Osteocyte (in vitro differentiated cells): ENCODE results near the gene TMEM89. TPM values are rescaled to one million over a fixed set of nuclear protein-coding genes. Genes with fewer than 3 reads are reported as not detected.

ENCODE experiments used
- DNase-seq: peaks from one replicate; pipeline ENCODE4 v3.0.0; 2021; ENCODE audit warnings: mixed read lengths; ENCODE audit not compliant: unreplicated experiment; ENCODE audit errors: extremely low spot score
- H3K27ac Mint-ChIP-seq: one replicate; pipeline ENCODE4 v1.8.0; 2021; ENCODE audit warnings: mild to moderate bottlenecking, mixed read lengths; ENCODE audit not compliant: unreplicated experiment
- H3K27me3 Mint-ChIP-seq: one replicate; pipeline ENCODE4 v1.8.0; 2021; ENCODE audit warnings: mixed read lengths; ENCODE audit not compliant: unreplicated experiment
- H3K36me3 Mint-ChIP-seq: one replicate; pipeline ENCODE4 v1.8.0; 2021; ENCODE audit warnings: mixed read lengths; ENCODE audit not compliant: unreplicated experiment
- H3K4me1 Mint-ChIP-seq: one replicate; pipeline ENCODE4 v1.8.0; 2021; ENCODE audit warnings: mixed read lengths; ENCODE audit not compliant: unreplicated experiment
- H3K4me3 Mint-ChIP-seq: one replicate; pipeline ENCODE4 v1.8.0; 2021; ENCODE audit warnings: mild to moderate bottlenecking, moderate library complexity, mixed read lengths; ENCODE audit not compliant: unreplicated experiment
- H3K9me3 Mint-ChIP-seq: one replicate; pipeline ENCODE4 v1.8.0; 2021; ENCODE audit warnings: mixed read lengths; ENCODE audit not compliant: unreplicated experiment
- CTCF ChIP-seq: fragments of 200-600 bp; sonication (generic); IDR thresholded peaks from 2 replicates; pipeline ENCODE4 v1.5.0; 2021; ENCODE audit warnings: antibody characterized with exemption, mild to moderate bottlenecking, moderate library complexity
- microRNA-seq: library from miRNA; unstranded; fragments of <30 nt; microRNA quantifications from one replicate; pipeline ENCODE4 v1.1.0, GENCODE V29; 2020; ENCODE audit not compliant: unreplicated experiment
- total RNA-seq: library from RNA; stranded (reverse); gene quantifications from 2 replicates; pipeline ENCODE4 v1.2.1, GENCODE V29; 2021

TMEM89 gene
- total RNA-seq, 1 donor from 2014 or later = not detected

DNA sequence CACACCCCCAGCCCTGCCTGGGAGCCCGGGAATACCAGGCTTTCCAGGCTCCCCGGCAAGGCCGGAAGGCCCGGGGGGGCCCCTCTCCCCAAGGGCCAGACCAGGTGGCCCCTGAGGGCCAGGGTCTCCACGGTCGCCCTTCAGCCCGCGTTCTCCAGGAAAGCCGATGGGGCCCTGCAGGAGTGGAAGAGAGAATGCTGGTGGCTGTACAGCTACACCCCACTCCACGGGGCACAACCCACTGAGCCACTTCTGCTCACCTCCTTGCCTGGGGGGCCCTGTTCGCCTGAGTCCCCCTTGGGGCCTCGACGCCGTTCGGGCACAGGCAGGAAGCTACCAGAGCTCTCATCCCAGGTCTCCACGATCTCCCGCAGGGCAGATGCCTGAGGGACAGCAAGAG is 46.2 kb downstream of the TMEM89 start:
- TF ChIP-seq CTCF = no peak
- DNase-seq = no peak
- Mint-ChIP-seq H3K9me3 (no peaks in the 10 kb centered on the region), H3K27ac (no peak overlapping the region), H3K4me1 (no peaks in the 10 kb centered on the region), H3K4me3 (no peak overlapping the region), H3K27me3 (no peaks in the 10 kb centered on the region), H3K36me3 (peaks cover 2% of the 10 kb centered on the region)

GRCh38 chr3:48573973-48574585 is 47.5 kb downstream of the TMEM89 start:
- H3K27me3 Mint-ChIP-seq = no peaks in the 10 kb centered on the region
- H3K27ac Mint-ChIP-seq = no peak overlapping the region
- H3K4me1 Mint-ChIP-seq = no peaks in the 10 kb centered on the region
- no peak for TF ChIP-seq CTCF
- H3K4me3 Mint-ChIP-seq = no peak overlapping the region
- DNase-seq = no peak
- H3K9me3 Mint-ChIP-seq = no peaks in the 10 kb centered on the region
- H3K36me3 Mint-ChIP-seq = peaks cover 2% of the 10 kb centered on the region

GRCh38 chr3:48572517-48572916 is 49.1 kb downstream of the TMEM89 start:
- H3K9me3 Mint-ChIP-seq = no peaks in the 10 kb centered on the region
- H3K4me3 Mint-ChIP-seq = no peak overlapping the region
- H3K27ac Mint-ChIP-seq = no peak overlapping the region
- no peak for TF ChIP-seq CTCF
- peaks cover 4% of the 10 kb centered on the region for H3K36me3 Mint-ChIP-seq
- H3K27me3 Mint-ChIP-seq = no peaks in the 10 kb centered on the region
- no peaks in the 10 kb centered on the region for H3K4me1 Mint-ChIP-seq
- no peak for DNase-seq

- no peak for DNase-seq
- H3K27me3 Mint-ChIP-seq = no peaks in the 10 kb centered on the region
- peaks cover 4% of the 10 kb centered on the region for H3K36me3 Mint-ChIP-seq
- no peak for TF ChIP-seq CTCF
- H3K9me3 Mint-ChIP-seq = no peaks in the 10 kb centered on the region
- peaks cover 3% of the 10 kb centered on the region for H3K4me1 Mint-ChIP-seq
- H3K27ac Mint-ChIP-seq = no peak overlapping the region
- H3K4me3 Mint-ChIP-seq = no peak overlapping the region
These were observed 49.6 kb downstream of the TMEM89 start for GRCh38 chr3:48571938-48572337.

Small RNAs within 50 kb of the gene (microRNA-seq; reads per million reads assigned to microRNA genes)
- gene MIR4793 (not detected), gene MIR711 (not detected)

Other genes starting within 250 kb of the TMEM89 start
- not detected in 2 replicates for gene FBXW12, start 249.6 kb downstream of the TMEM89 start, total RNA-seq
- gene PLXNB1, start 191.7 kb downstream of the TMEM89 start, total RNA-seq = 76.7 and 88.2 TPM in 2 replicates
- 11.3 and 11.9 TPM in 2 replicates for gene CCDC51, start 181.7 kb downstream of the TMEM89 start, total RNA-seq
- 186 and 198 TPM in 2 replicates for gene TMA7, start 181.5 kb downstream of the TMEM89 start, total RNA-seq
- 8.5 and 9.3 TPM in 2 replicates for gene ATRIP, start 175.0 kb downstream of the TMEM89 start, total RNA-seq
- 203 and 211 TPM in 2 replicates for gene SHISA5, start 117.6 kb downstream of the TMEM89 start, total RNA-seq
- 7.1 TPM in 2 replicates for gene PFKFB4, start 65.0 kb downstream of the TMEM89 start, total RNA-seq
- gene UCN2, start 58.0 kb downstream of the TMEM89 start, total RNA-seq = 0.81 and 0.89 TPM in 2 replicates
- gene COL7A1, start 26.4 kb downstream of the TMEM89 start, total RNA-seq = 16.6 and 18.9 TPM in 2 replicates
- gene UQCRC1, start 12.1 kb downstream of the TMEM89 start, total RNA-seq = 201 and 202 TPM in 2 replicates
- 63.8 and 66.2 TPM in 2 replicates for gene SLC26A6, start 13.7 kb upstream of the TMEM89 start, total RNA-seq
- 7.1 and 7.4 TPM in 2 replicates for gene CELSR3, start 41.1 kb upstream of the TMEM89 start, total RNA-seq
- 26.3 and 27.2 TPM in 2 replicates for gene NCKIPSD, start 64.1 kb upstream of the TMEM89 start, total RNA-seq
- gene IP6K2, start 95.5 kb upstream of the TMEM89 start, total RNA-seq = 101 and 104 TPM in 2 replicates
- 61.6 and 61.8 TPM in 2 replicates for gene PRKAR2A, start 226.1 kb upstream of the TMEM89 start, total RNA-seq